Hepatocyte (in vitro differentiated cells): ENCODE measurements around the gene ZFYVE28.

Source experiments
- CTCF ChIP-seq: fragments of 200-600 bp; sonication (generic); IDR thresholded peaks from 2 replicates; pipeline ENCODE4 v1.5.1; 2016; ENCODE audit warnings: antibody characterized with exemption, mild to moderate bottlenecking; ENCODE audit not compliant: poor library complexity
- EZH2 ChIP-seq: fragments of 200-600 bp; sonication (generic); IDR thresholded peaks from 2 replicates; pipeline ENCODE4 v1.6.1; 2016; ENCODE audit warnings: antibody characterized with exemption, mild to moderate bottlenecking, borderline replicate concordance
- EZH2phosphoT487 ChIP-seq: fragments of 200-600 bp; sonication (generic); IDR thresholded peaks from one replicate; pipeline ENCODE4 v1.6.1; 2018; ENCODE audit warnings: antibody characterized with exemption, mild to moderate bottlenecking, low read depth, moderate library complexity; ENCODE audit not compliant: unreplicated experiment, severe bottlenecking

- no peak for TF ChIP-seq CTCF
- TF ChIP-seq EZH2phosphoT487: no peak
- TF ChIP-seq EZH2: no peak
Observed at GRCh38 chr4:2252530-2253091, 165.8 kb downstream of the ZFYVE28 start.
